NCI-H446 (cell line): ENCODE data around the gene DRC7.

Experiments used
- DNase-seq, 2 experiments: peaks; one replicate each; lab custom pipeline; 2025; lab: John Stamatoyannopoulos, UW

DRC7 gene, protein sequence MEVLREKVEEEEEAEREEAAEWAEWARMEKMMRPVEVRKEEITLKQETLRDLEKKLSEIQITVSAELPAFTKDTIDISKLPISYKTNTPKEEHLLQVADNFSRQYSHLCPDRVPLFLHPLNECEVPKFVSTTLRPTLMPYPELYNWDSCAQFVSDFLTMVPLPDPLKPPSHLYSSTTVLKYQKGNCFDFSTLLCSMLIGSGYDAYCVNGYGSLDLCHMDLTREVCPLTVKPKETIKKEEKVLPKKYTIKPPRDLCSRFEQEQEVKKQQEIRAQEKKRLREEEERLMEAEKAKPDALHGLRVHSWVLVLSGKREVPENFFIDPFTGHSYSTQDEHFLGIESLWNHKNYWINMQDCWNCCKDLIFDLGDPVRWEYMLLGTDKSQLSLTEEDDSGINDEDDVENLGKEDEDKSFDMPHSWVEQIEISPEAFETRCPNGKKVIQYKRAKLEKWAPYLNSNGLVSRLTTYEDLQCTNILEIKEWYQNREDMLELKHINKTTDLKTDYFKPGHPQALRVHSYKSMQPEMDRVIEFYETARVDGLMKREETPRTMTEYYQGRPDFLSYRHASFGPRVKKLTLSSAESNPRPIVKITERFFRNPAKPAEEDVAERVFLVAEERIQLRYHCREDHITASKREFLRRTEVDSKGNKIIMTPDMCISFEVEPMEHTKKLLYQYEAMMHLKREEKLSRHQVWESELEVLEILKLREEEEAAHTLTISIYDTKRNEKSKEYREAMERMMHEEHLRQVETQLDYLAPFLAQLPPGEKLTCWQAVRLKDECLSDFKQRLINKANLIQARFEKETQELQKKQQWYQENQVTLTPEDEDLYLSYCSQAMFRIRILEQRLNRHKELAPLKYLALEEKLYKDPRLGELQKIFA

DNA sequence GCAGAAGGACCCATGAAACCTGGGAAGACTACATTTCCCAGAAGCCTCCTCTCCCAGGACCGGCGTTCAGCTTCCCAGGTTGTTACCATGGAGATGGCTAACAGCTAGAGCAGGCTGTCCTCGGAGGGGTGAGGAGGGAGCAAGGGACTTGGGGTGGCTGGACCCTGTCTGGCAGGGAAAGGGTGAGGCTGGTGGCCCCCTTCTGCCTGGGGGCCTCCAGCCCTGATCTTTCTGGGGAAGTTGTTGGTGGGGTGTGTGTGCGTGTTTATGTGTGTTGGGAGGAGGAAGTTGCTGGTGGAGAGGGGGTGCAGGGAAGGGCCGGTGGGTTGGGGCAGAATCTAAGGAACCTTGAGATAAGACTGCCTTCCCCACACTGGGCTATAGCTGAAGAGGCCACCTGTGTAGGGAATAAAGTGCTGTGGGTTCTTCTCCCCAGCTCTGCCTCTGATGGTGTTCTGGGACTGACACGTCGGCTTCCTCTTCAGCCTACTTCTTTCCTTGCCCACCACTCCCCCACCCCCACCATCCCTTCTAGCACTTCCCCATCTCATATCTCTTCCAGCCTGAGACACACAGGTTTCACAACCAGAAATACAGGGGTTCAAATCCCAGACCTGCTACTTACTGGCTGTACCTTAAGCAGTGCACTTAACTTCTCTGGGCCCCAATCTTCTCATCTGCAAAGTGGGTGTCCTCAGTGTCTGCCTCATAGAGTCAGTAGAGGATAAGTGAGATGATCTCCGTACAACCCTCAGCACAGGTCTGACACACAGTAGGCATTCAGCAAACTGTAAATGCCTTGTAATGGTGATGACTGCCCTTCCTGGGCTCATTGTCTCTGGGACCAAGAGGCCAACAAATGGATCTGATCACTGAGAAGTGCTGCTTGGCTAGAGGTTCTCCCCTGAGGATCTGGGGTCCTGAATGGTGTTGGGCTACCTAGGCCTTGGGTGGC lies at the start of gene DRC7:
DRC7 (plus strand) TSS at position 82 of the 955 bp plus-strand sequence. CDS start 3,144 bp downstream, outside the sequence.
- peak; percentile 7 to 32 for DNase-seq

- no peak for DNase-seq
These were observed 49.4 kb upstream of the DRC7 start for GRCh38 chr16:57645169-57645568.

GRCh38 chr16:57645691-57646387 lies 48.8 kb upstream of the DRC7 start:
- DNase-seq, result no peak

GRCh38 chr16:57646388-57647039 lies 48.1 kb upstream of the DRC7 start:
- no peak for DNase-seq

GRCh38 chr16:57647136-57647875 lies 47.3 kb upstream of the DRC7 start:
- DNase-seq, result no peak

- no peak for DNase-seq
These were observed 46.5 kb upstream of the DRC7 start for GRCh38 chr16:57648125-57648524.

DNA sequence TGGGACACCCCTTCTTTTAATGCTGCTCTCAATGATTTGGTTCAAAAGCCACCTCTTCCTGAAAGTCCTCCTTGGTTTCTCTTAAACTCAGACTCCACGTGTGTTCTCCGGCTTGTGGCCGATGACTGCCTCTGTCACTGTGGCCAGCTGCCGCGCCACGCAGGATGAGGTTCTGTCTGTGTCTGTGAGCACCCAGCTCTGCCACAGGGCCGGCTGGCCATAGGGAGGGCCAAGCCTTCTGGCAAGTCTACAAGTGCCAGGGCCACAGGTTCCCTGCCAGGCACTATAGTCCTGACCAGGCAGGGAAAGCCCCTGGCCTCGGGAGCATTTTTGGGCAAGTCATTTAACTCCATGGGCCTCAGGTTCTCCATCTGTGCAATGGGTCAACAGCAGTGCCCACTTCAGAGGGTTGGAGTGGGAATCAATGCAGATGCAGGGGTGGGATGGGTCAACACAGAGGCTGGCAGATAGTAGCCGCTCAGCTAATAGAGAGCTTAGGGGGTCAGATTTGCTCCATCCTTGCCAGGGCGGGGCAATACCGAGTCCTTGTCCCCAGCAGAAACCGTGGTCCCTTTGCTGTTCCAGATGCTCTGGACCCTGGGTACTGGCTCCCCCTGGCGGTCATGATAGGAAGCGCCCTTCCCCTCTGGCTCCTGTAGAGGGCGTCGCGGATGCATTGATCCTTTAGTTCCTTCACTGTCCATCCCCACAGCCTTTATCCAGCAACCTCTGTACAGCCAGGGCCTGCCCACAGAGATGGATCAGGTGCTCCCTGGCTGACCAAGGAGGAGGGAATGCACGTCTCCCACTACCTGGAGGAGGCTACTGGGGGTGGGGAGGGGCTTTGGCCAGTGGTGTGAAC lies 45.8 kb upstream of the DRC7 start:
- peak; percentile 12 to 68 for DNase-seq

DNA sequence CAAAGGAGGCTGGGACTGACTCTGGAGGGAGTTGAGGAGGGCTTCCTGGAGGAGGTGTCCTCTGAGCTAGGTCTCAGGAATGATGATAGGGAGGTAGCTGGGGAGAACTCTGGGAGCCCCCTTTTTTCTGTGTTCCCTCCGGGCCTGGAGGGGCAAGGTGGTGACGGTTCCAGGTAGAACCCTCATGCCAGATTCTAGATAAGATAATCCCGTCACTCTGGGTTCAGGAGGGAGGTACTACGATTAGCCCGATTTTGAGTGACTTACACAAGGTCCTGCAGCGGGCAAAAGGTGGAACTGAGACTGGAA lies 45.2 kb upstream of the DRC7 start:
- DNase-seq, result no peak

DNA sequence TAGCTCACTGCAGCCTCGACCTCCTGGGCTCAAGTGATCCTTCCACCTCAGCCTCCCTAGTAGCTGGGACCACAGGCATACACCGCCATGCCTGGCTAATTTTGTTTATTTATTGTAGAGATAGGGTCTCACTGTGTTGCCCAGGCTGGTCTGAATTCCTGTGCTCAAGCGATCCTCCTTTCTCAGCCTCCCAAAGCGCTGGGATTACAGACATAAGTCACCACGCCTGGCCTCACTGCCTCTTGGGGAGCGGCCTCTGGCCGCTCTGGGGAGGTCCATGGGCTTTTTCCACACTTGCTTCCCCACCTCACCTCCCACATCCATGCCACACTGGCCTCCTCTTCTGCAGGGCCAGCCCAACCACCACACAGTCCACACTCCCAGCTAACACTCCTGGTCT lies 44.8 kb upstream of the DRC7 start:
- no peak for DNase-seq

GRCh38 chr16:57651344-57652333 lies 43.0 kb upstream of the DRC7 start:
- DNase-seq, result no peak

DNA sequence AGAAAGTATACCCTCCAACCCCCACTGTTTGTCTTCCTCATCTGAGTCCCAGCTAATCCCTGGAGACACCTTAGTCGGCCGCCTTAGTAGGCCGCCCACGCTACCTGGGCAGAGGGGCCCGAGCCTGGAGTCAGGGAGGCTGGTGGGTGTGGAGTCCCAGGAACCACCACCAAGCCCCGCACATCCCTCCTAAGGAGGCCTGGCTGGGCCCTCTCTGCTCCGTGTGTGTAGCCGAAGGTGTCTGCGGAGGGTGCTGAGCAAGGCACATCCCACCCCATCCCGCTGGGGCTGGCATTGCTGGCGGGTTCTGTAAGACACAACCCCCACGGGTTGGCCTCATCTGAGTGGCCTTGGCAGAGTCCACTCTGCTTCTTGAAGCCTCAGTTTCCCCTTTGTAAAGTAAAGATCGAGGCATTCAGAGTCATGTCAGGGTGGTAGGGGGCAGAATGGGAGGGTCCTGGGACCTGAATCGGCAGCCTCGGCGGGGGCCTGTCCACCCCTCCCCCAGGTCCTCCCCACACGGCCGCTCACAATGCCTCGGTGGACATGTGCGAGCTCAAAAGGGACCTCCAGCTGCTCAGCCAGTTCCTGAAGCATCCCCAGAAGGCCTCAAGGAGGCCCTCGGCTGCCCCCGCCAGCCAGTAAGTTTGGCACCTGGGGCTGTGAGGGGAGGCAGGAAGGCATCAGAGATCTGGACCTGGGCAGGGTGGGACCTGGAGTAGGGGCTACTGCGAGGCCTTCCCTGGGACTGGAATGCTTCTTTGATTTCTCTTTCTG lies 41.7 kb upstream of the DRC7 start:
- no peak for DNase-seq

DNA sequence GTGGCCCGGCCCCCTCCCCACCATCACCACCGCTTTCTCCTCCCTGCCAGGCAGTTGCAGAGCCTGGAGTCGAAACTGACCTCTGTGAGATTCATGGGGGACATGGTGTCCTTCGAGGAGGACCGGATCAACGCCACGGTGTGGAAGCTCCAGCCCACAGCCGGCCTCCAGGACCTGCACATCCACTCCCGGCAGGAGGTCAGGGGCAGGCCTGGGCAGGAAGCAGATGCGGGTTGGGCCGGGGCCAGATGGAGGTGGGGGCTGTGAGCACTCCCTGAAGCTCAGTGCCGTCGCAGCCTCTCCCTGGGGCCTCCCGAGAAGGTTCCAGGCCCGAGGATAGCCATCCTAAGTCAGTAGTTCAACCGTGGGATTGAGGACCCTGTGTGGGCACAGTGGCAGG lies 40.7 kb upstream of the DRC7 start:
- DNase-seq, result no peak

DNA sequence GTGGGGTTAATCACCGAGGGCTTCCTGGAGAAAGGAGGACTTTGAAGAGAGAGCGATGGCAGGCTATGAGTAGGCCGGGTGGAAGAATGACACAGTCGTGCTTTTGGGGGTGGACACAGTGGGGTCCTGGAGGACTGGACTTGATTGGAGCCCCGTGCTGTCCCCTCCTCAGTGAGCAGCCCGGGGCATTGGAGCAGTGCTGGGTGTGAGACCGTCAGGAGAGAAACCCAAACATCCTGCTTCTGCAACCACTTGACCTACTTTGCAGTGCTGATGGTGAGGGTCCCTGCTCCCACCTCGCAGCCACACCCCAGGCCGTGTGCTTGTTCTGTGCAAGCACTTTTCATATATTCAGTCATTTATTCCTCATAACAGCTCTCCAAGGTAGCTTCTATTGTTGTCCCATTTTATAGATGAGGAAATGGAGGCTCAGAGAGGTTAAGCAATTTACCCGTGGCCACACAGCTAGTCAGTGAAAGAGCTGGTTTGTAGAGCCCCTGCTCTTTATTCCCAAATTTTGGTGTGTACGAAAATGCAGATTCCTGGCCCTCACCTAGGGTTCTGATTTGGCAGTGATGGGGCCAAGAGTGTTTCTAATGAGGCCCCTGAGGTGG lies 38.2 kb upstream of the DRC7 start:
- no peak for DNase-seq

GRCh38 chr16:57657228-57657627 lies 37.4 kb upstream of the DRC7 start:
- no peak for DNase-seq

- DNase-seq, result no peak
These were observed 36.3 kb upstream of the DRC7 start for GRCh38 chr16:57658130-57658877.
